AG10803 (cell line): ENCODE results near the gene CENPO.

Experiments used
- DNase-seq: peaks from one replicate; pipeline ENCODE4 v3.0.0; 2010; ENCODE audit warnings: low read depth
- H3K4me3 ChIP-seq: 2 replicates; pipeline ENCODE4 v1.5.1; 2011; ENCODE audit warnings: mild to moderate bottlenecking, low read length, control low read depth
- CTCF ChIP-seq: conservative IDR thresholded peaks from 2 replicates; pipeline ENCODE4 v1.5.1; 2011; ENCODE audit warnings: mild to moderate bottlenecking, low read length, control low read depth, inconsistent platforms

CENPO gene

GRCh38 chr2:24806661-24807036, 13.4 kb downstream of the CENPO start:
- no peak for TF ChIP-seq CTCF
- no peak overlapping the region for H3K4me3 ChIP-seq
- DNase-seq = no peak

GRCh38 chr2:24809316-24810007, 16.2 kb downstream of the CENPO start:
- TF ChIP-seq CTCF = no peak
- no peak overlapping the region for H3K4me3 ChIP-seq
- DNase-seq = no peak

- no peak for DNase-seq
- no peak overlapping the region for H3K4me3 ChIP-seq
- TF ChIP-seq CTCF = no peak
Observed at GRCh38 chr2:24813691-24814137, 20.5 kb downstream of the CENPO start.

GRCh38 chr2:24814516-24814915, 21.3 kb downstream of the CENPO start:
- TF ChIP-seq CTCF = no peak
- DNase-seq = no peak
- no peak overlapping the region for H3K4me3 ChIP-seq

- TF ChIP-seq CTCF = no peak
- no peak overlapping the region for H3K4me3 ChIP-seq
Observed at GRCh38 chr2:24815171-24815570, 21.9 kb downstream of the CENPO start.

GRCh38 chr2:24816404-24816803, 23.2 kb downstream of the CENPO start:
- no peak for DNase-seq
- no peak overlapping the region for H3K4me3 ChIP-seq
- no peak for TF ChIP-seq CTCF

More at GRCh38 chr2:24815171-24815570, 21.9 kb downstream of the CENPO start:
- no peak for DNase-seq

- H3K4me3 ChIP-seq = no peak overlapping the region
- DNase-seq = peak; percentile 66
- TF ChIP-seq CTCF = no peak
Observed at GRCh38 chr2:24816884-24817283, 23.7 kb downstream of the CENPO start.
